GM12878 (cell line): ENCODE data around the gene ULBP3. TPM values are rescaled to one million over a fixed set of nuclear protein-coding genes. Genes with fewer than 3 reads are reported as not detected.

Source experiments
- ATAC-seq: fragments of 200-7000 bp; cut with Tn5 transposase; 3 replicates; pipeline ENCODE4 v1.9.1; 2020; ENCODE audit warnings: mild to moderate bottlenecking, moderate library complexity
- BruUV-seq: library from RNA; stranded (reverse); fragments of 400-500 nt; replicated peaks from 2 replicates; lab custom pipeline; 2021; lab: Mats Ljungman, UMichigan
- CTCF ChIA-PET: fragments of 300-600 bp; sonication (Branson Sonifier 250); formaldehyde crosslinking; extraction: SDS; loops from one replicate; lab custom pipeline; 2021; ENCODE audit warnings: inconsistent platforms; lab: Yijun Ruan, JAX
- POLR2A ChIA-PET: fragments of 350-600 bp; formaldehyde crosslinking; extraction: SDS; loops from one replicate; lab custom pipeline; 2021; ENCODE audit warnings: inconsistent platforms; lab: Charles Lee
- RAD21 ChIA-PET: fragments of 300-600 bp; sonication (Branson Sonifier 250); formaldehyde crosslinking; loops from one replicate; lab custom pipeline; 2023; ENCODE audit warnings: antibody characterized with exemption; ENCODE audit not compliant: unreplicated experiment; lab: Charles Lee
- SMC1A ChIA-PET: fragments of 300-600 bp; sonication (Branson Sonifier 250); formaldehyde crosslinking; loops from one replicate; lab custom pipeline; 2023; ENCODE audit not compliant: unreplicated experiment, uncharacterized antibody; lab: Charles Lee
- DNase-seq: peaks from one replicate; pipeline ENCODE4 v3.0.0-alpha.2; 2011; ENCODE audit warnings: low read depth, low spot score
- FAIRE-seq: peaks from 3 replicates; lab custom pipeline; 2011; peaks lifted over from hg19 to GRCh38; lab: Jason Lieb, UNC
- H2AFZ ChIP-seq: 2 replicates; pipeline ENCODE4 v1.6.0; 2011; ENCODE audit warnings: low read depth, low read length, control low read depth; ENCODE audit not compliant: control insufficient read depth
- H3K27ac ChIP-seq: 2 replicates; pipeline ENCODE4 v1.5.1; 2011; ENCODE audit warnings: control low read depth; ENCODE audit not compliant: control insufficient read depth, insufficient read depth
- H3K27me3 ChIP-seq, 2 experiments: replicated peaks in 1 of 2; 2 replicates each; pipeline versions ENCODE4 v1.6.0 to v1.6.1; 2011; ENCODE audit warnings: low read length in 1 of 2; ENCODE audit not compliant: control insufficient read depth in 2 of 2, insufficient read depth in 2 of 2
- H3K36me3 ChIP-seq, 2 experiments: 2 replicates each; pipeline ENCODE4 v1.5.1; 2011; ENCODE audit warnings: low read length in 1 of 2; ENCODE audit not compliant: control insufficient read depth in 2 of 2, insufficient read depth in 2 of 2
- H3K4me1 ChIP-seq: 2 replicates; pipeline ENCODE4 v1.6.1; 2011; ENCODE audit warnings: mild to moderate bottlenecking, low read length, moderate library complexity, mixed read lengths; ENCODE audit not compliant: control insufficient read depth, insufficient read depth
- H3K4me2 ChIP-seq: 2 replicates; pipeline ENCODE4 v1.6.0; 2011; ENCODE audit warnings: control low read depth; ENCODE audit not compliant: control insufficient read depth, insufficient read depth
- H3K4me3 ChIP-seq: fragments of 200-600 bp; sonication (generic); 2 replicates; pipeline ENCODE4 v1.5.1; 2016
- H3K79me2 ChIP-seq: 2 replicates; pipeline ENCODE4 v1.6.0; 2011; ENCODE audit warnings: low read length; ENCODE audit not compliant: control insufficient read depth, insufficient read depth
- H3K9ac ChIP-seq: 2 replicates; pipeline ENCODE4 v1.8.0; 2011; ENCODE audit warnings: low read length, control low read depth, mixed read lengths; ENCODE audit not compliant: control insufficient read depth, insufficient read depth
- H3K9me3 ChIP-seq: replicated peaks from 3 replicates; pipeline ENCODE4 v1.5.1; 2011; ENCODE audit warnings: mild to moderate bottlenecking, low read length; ENCODE audit not compliant: control insufficient read depth, insufficient read depth
- H4K20me1 ChIP-seq: 2 replicates; pipeline ENCODE4 v1.6.0; 2011; ENCODE audit not compliant: control insufficient read depth, insufficient read depth
- DPF2 ChIP-seq: fragments of 450-650 bp; IDR thresholded peaks from 2 replicates; pipeline ENCODE4 v1.6.1; 2017; ENCODE audit warnings: mild to moderate bottlenecking
- E4F1 ChIP-seq: fragments of 450-650 bp; IDR thresholded peaks from 2 replicates; pipeline ENCODE4 v1.6.1; 2018; ENCODE audit warnings: borderline replicate concordance, mild to moderate bottlenecking; ENCODE audit not compliant: partially characterized antibody
- NKRF ChIP-seq: fragments of 450-650 bp; conservative IDR thresholded peaks from 2 replicates; pipeline ENCODE4 v1.6.1; 2017; ENCODE audit warnings: mild to moderate bottlenecking, moderate library complexity
- NR2C1 ChIP-seq: fragments of 450-650 bp; IDR thresholded peaks from 2 replicates; pipeline ENCODE4 v1.6.1; 2017; ENCODE audit warnings: antibody characterized with exemption, mild to moderate bottlenecking, moderate library complexity
- NR2C2 ChIP-seq: IDR thresholded peaks from 2 replicates; pipeline ENCODE4 v1.6.1; 2011; ENCODE audit warnings: borderline replicate concordance, low read depth; ENCODE audit not compliant: control insufficient read depth, insufficient read length
- PAX8 ChIP-seq: fragments of 450-650 bp; IDR thresholded peaks from 2 replicates; pipeline ENCODE4 v1.6.1; 2017; ENCODE audit warnings: mild to moderate bottlenecking, moderate library complexity
- PML ChIP-seq: IDR thresholded peaks from 2 replicates; pipeline ENCODE4 v1.6.1; 2012; ENCODE audit warnings: low read length, inconsistent platforms
- POLR2AphosphoS2 ChIP-seq: IDR thresholded peaks from 2 replicates; pipeline ENCODE4 v1.6.1; 2011; ENCODE audit warnings: low read depth, mild to moderate bottlenecking, low read length, improper control_type of control experiment, moderate library complexity
- ZNF274 ChIP-seq: IDR thresholded peaks from one replicate; pipeline ENCODE4 v1.8.0; 2011; ENCODE audit not compliant: insufficient read length, insufficient read depth
- WGBS: methylation state at CpG from one replicate; pipeline ENCODE4 v1.1.6; 2016; ENCODE audit warnings: low lambda C conversion rate; ENCODE audit not compliant: insufficient replicate concordance, insufficient coverage; ENCODE audit errors: missing lambda C conversion rate; 5-methylcytosine and 5-hydroxymethylcytosine counted together
- in situ Hi-C: fragments of 300-500 bp; cut with MboI; formaldehyde crosslinking; loops from 9 replicates; pipeline ENCODE4 v1.14.3; 2018; ENCODE audit warnings: mixed read lengths
- intact Hi-C: fragments of 100-400 bp; cut with micrococcal nuclease; formaldehyde crosslinking; loops from one replicate; pipeline ENCODE4 v1.14.2; 2022; ENCODE audit not compliant: unreplicated experiment
- polyA plus RNA-seq, 11 experiments: library from polyadenylated mRNA; depleted of rRNA in 4 of 11; unstranded in 6 of 11; stranded (reverse) in 5 of 11; fragments of >200 nt; fragmentation: Nextera tagmentation in 4 of 11; fragmentation: Illumina TruSeq in 1 of 11; extraction: Ambion mirVana in 4 of 11; extraction: Trizol in 1 of 11; gene quantifications; 1 replicate in 1 of 11; 2 replicates in 10 of 11; pipeline versions ENCODE4 v1.2.1 to v1.2.3, GENCODE V29; 2011 to 2016; ENCODE audit warnings: inconsistent platforms in 2 of 11, missing spikeins in 2 of 11, low read depth in 1 of 11
- total RNA-seq, 4 experiments: library from RNA; depleted of rRNA in 3 of 4; stranded (reverse); fragments of >200 nt in 3 of 4; fragmentation: Illumina TruSeq in 1 of 4; extraction: Trizol in 1 of 4; gene quantifications; 2 replicates each; pipeline versions ENCODE4 v1.2.1 to v1.2.3, GENCODE V29; 2013 to 2021
- TF ChIP-seq, protein P1 (sequence below): IDR thresholded peaks from 2 replicates; pipeline ENCODE4 v1.6.1; 2012; ENCODE audit warnings: low read length, inconsistent platforms
- TF ChIP-seq, protein P2 (sequence below): fragments of 450-650 bp; IDR thresholded peaks from 2 replicates; pipeline ENCODE4 v1.6.1; 2017; ENCODE audit warnings: mild to moderate bottlenecking, moderate library complexity

Gene ULBP3
- total and polyA plus RNA-seq, 10 of the 15 experiments (the other 5 are each of a cell fraction or from before 2014, with no cell fraction given) = 0.08 to 0.16 TPM; not detected in 8

DNA sequence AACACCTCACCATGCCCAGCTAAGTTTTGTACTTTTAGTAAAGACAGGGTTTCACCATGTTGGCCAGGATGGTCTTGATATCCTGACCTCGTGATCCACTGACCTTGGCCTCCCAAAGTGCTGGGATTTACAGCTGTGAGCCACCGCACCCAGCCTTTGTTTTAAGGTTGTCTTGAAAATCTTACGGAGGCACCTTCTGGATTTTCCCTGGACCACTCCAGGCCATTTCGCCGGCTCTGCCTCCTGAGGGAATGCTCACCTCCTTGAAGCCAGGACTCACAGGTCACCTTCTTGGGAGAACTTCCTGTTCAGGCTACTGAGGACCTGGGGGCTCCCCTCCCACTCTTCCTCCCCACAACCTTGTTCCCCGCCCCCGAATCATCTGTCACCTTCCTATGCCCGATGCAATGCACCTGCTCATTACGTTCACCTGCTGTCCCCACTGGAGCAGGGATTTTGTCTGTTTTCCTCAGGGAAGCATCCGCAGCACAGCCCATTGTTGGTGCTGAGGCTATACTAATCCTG, 24.2 kb downstream of the ULBP3 start:
- no peaks in the 10 kb centered on the region for H4K20me1 ChIP-seq
- intact Hi-C loops = no loop called here
- no TSS peak for BruUV-seq
- no peak for DNase-seq
- no peaks in the 10 kb centered on the region for H3K9me3 ChIP-seq
- H3K27ac ChIP-seq = no peak overlapping the region
- WGBS = 32% methylated on average over 10 of the region's 10 CpGs
- ChIA-PET RAD21 (no interaction called here), POLR2A (no interaction called here), SMC1A (no interaction called here), CTCF (no interaction called here)
- in situ Hi-C loops = no loop called here
- no peaks in the 10 kb centered on the region for H3K36me3 ChIP-seq
- peaks cover 0 to 2% of the 10 kb centered on the region in 2 experiments; a peak in 2 of 4 replicates for H3K27me3 ChIP-seq
- H2AFZ ChIP-seq = no peak overlapping the region
- H3K79me2 ChIP-seq = no peaks in the 10 kb centered on the region
- ATAC-seq = no peak
- no peak for FAIRE-seq
- H3K4me1 ChIP-seq = no peaks in the 10 kb centered on the region
- H3K4me3 ChIP-seq = no peak overlapping the region
- no peak overlapping the region for H3K4me2 ChIP-seq
- H3K9ac ChIP-seq = no peak overlapping the region
- no peak for TF ChIP-seq POLR2AphosphoS2
- TF ChIP-seq NR2C1 = no peak
- no peak for TF ChIP-seq NR2C2
- no peak for TF ChIP-seq E4F1
- TF ChIP-seq, protein P1, sequence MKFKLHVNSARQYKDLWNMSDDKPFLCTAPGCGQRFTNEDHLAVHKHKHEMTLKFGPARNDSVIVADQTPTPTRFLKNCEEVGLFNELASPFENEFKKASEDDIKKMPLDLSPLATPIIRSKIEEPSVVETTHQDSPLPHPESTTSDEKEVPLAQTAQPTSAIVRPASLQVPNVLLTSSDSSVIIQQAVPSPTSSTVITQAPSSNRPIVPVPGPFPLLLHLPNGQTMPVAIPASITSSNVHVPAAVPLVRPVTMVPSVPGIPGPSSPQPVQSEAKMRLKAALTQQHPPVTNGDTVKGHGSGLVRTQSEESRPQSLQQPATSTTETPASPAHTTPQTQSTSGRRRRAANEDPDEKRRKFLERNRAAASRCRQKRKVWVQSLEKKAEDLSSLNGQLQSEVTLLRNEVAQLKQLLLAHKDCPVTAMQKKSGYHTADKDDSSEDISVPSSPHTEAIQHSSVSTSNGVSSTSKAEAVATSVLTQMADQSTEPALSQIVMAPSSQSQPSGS = no peak
- no peak for TF ChIP-seq PAX8
- TF ChIP-seq DPF2 = no peak
- TF ChIP-seq ZNF274 = no peak
- no peak for TF ChIP-seq PML
- TF ChIP-seq NKRF = no peak
- TF ChIP-seq, protein P2, sequence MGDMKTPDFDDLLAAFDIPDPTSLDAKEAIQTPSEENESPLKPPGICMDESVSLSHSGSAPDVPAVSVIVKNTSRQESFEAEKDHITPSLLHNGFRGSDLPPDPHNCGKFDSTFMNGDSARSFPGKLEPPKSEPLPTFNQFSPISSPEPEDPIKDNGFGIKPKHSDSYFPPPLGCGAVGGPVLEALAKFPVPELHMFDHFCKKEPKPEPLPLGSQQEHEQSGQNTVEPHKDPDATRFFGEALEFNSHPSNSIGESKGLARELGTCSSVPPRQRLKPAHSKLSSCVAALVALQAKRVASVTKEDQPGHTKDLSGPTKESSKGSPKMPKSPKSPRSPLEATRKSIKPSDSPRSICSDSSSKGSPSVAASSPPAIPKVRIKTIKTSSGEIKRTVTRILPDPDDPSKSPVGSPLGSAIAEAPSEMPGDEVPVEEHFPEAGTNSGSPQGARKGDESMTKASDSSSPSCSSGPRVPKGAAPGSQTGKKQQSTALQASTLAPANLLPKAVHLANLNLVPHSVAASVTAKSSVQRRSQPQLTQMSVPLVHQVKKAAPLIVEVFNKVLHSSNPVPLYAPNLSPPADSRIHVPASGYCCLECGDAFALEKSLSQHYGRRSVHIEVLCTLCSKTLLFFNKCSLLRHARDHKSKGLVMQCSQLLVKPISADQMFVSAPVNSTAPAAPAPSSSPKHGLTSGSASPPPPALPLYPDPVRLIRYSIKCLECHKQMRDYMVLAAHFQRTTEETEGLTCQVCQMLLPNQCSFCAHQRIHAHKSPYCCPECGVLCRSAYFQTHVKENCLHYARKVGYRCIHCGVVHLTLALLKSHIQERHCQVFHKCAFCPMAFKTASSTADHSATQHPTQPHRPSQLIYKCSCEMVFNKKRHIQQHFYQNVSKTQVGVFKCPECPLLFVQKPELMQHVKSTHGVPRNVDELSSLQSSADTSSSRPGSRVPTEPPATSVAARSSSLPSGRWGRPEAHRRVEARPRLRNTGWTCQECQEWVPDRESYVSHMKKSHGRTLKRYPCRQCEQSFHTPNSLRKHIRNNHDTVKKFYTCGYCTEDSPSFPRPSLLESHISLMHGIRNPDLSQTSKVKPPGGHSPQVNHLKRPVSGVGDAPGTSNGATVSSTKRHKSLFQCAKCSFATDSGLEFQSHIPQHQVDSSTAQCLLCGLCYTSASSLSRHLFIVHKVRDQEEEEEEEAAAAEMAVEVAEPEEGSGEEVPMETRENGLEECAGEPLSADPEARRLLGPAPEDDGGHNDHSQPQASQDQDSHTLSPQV = no peak
